H1 (cell line): Measurements from ENCODE around the gene SLC5A10.

ENCODE experiments used
- BCL11A ChIP-seq, 2 experiments: IDR thresholded peaks; one replicate each; pipeline ENCODE4 v1.6.1; 2011; ENCODE audit warnings: low read depth in 2 of 2, low read length in 2 of 2, mild to moderate bottlenecking in 2 of 2
- CREB1 ChIP-seq: IDR thresholded peaks from 2 replicates; pipeline ENCODE4 v1.6.1; 2012; ENCODE audit warnings: inconsistent platforms
- EZH2 ChIP-seq: fragments of 200-600 bp; sonication (generic); IDR thresholded peaks from 2 replicates; pipeline ENCODE4 v1.7.1; 2012; ENCODE audit warnings: low read depth, mild to moderate bottlenecking, moderate library complexity, low read length, inconsistent platforms; ENCODE audit not compliant: severe bottlenecking
- POLR2A ChIP-seq, 2 experiments: IDR thresholded peaks; 1 replicate in 1 of 2; 2 replicates in 1 of 2; pipeline ENCODE4 v1.6.1; 2011; ENCODE audit warnings: low read depth in 2 of 2, low read length in 2 of 2, mild to moderate bottlenecking in 2 of 2; ENCODE audit errors: control extremely low read depth in 1 of 2
- POLR2AphosphoS5 ChIP-seq: IDR thresholded peaks from 2 replicates; pipeline ENCODE4 v1.6.1; 2011; ENCODE audit warnings: low read depth, low read length
- SP2 ChIP-seq: IDR thresholded peaks from 2 replicates; pipeline ENCODE4 v1.6.1; 2012; ENCODE audit warnings: mild to moderate bottlenecking, low read length, inconsistent platforms
- TEAD4 ChIP-seq: IDR thresholded peaks from 2 replicates; pipeline ENCODE4 v1.6.1; 2012; ENCODE audit warnings: low read depth, low read length, inconsistent platforms, mixed read lengths
- TF ChIP-seq, protein P1 (sequence below), 3 experiments: IDR thresholded peaks; 1 replicate in 2 of 3; 2 replicates in 1 of 3; pipeline versions ENCODE4 v1.5.1 to v1.6.1; 2011; ENCODE audit warnings: low read length in 3 of 3, mild to moderate bottlenecking in 3 of 3, inconsistent platforms in 2 of 3, low read depth in 1 of 3, moderate library complexity in 1 of 3; ENCODE audit not compliant: insufficient read depth in 1 of 3; ENCODE audit errors: control extremely low read depth in 1 of 3
- TF ChIP-seq, protein P2 (sequence below): IDR thresholded peaks from 2 replicates; pipeline ENCODE4 v1.6.1; 2012; ENCODE audit warnings: inconsistent platforms
- TF ChIP-seq, protein P3 (sequence below): IDR thresholded peaks from 2 replicates; pipeline ENCODE4 v1.6.1; 2011; ENCODE audit warnings: low read length, improper control_type of control experiment

DNA sequence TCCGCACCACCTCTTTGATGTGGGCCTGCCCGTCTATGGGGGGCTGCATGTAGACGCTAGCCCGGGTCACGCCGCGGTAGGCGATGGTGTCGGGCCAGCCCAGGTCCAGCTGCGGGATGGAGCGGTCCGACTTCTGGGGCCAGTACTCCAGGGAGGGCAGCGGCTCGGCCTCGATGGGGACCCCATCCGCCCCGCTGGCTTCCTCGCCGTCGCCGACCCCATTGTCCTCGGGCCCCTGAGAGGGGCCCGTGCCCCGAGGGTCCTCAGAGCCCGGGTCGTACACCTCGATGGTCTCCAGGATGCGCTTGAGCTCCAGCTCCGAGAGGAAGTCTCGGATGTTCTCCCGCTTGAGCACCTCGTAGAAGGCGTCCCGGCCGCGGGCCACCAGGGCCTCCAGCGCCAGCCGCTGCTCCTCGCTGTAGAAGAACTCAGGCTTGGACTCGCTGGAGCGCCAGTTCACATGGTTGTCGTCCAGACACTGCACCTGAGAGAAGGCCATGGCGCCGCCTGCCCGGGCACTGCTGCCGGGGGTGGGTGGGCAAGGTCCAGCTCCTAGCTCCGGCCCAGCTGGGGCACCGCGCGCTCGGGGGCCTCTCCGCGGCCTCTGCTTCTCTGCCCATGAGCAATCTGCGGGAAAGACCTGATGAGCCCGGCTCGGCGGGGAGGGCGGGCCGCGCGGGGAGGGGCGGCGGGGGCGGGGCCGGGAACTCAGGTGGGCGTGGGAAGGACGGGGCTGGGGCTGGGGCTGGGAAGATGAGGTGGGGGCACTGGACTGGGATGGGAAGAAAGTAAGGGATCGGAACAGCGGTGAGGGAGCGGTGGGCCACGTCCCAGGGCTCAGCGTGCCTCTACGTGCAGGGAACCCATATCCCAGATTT, 51.8 kb downstream of the SLC5A10 start:
- TF ChIP-seq, protein P1, sequence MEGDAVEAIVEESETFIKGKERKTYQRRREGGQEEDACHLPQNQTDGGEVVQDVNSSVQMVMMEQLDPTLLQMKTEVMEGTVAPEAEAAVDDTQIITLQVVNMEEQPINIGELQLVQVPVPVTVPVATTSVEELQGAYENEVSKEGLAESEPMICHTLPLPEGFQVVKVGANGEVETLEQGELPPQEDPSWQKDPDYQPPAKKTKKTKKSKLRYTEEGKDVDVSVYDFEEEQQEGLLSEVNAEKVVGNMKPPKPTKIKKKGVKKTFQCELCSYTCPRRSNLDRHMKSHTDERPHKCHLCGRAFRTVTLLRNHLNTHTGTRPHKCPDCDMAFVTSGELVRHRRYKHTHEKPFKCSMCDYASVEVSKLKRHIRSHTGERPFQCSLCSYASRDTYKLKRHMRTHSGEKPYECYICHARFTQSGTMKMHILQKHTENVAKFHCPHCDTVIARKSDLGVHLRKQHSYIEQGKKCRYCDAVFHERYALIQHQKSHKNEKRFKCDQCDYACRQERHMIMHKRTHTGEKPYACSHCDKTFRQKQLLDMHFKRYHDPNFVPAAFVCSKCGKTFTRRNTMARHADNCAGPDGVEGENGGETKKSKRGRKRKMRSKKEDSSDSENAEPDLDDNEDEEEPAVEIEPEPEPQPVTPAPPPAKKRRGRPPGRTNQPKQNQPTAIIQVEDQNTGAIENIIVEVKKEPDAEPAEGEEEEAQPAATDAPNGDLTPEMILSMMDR (IDR thresholded peaks at IDR 0.05; ENCODE audit: control extremely low read depth in 1 of 3, insufficient read depth in 1 of 3, low read depth in 1 of 3, low read length in 3 of 3), result no peak
- no peak for TF ChIP-seq BCL11A (IDR thresholded peaks at IDR 0.05; ENCODE audit: low read depth in 2 of 2, low read length in 2 of 2)
- no peak for TF ChIP-seq TEAD4
- TF ChIP-seq, protein P2, sequence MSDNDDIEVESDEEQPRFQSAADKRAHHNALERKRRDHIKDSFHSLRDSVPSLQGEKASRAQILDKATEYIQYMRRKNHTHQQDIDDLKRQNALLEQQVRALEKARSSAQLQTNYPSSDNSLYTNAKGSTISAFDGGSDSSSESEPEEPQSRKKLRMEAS, result no peak
- no peak for TF ChIP-seq SP2
- TF ChIP-seq EZH2, result no peak
- TF ChIP-seq POLR2A (IDR thresholded peaks at IDR 0.05; ENCODE audit: control extremely low read depth in 1 of 2, low read depth in 2 of 2, low read length in 2 of 2), result peak in 1 of 2 experiments; percentile 65; a peak in 1 of 3 replicates
- TF ChIP-seq POLR2AphosphoS5, result no peak; the same call in 1 of the 2 replicates
- TF ChIP-seq CREB1, result no peak
- TF ChIP-seq, protein P3, sequence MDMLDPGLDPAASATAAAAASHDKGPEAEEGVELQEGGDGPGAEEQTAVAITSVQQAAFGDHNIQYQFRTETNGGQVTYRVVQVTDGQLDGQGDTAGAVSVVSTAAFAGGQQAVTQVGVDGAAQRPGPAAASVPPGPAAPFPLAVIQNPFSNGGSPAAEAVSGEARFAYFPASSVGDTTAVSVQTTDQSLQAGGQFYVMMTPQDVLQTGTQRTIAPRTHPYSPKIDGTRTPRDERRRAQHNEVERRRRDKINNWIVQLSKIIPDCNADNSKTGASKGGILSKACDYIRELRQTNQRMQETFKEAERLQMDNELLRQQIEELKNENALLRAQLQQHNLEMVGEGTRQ, result no peak
